ENCODE results near the gene MVB12B. TPM values are rescaled to one million over a fixed set of nuclear protein-coding genes. Genes with fewer than 3 reads are reported as not detected.

MVB12B gene
- total RNA-seq, 1 experiment from 2014 or later, result 5.7 TPM

DNA sequence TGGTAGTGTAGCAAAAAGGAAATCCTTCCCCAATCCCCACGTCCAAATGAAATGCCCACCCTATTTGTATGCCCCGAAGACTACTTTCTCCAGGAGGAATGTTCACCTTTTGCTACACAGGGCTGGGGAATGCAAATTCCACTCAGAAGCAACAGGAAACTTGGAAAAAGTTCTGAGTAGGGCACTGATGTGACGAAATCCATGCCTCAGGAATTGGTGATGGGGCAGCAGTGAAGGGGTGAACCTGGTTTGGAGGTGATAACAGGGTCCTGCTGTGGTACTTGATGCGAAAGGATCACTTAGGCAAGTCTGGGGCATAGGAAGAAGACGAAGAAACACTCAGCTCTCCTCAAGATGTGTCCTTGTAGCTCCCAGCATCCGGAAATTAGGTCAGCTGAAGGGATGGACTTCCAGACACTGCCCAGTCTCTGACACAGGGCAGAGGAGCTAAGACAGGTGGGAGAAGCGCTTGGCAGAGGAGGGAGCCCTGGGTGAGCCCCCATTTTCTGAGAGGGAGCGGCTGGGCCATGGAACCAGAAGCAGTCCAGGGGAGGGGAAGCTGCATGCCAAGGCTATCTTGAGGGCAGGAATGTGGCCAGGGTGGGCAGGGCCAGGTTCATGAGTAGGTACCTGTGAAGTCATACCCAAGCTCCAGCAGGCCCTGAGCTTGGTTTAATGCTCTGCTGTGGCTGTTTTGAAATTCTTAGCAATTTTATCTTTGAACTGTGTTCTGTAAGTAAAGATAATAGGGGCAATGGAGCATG is 22.2 kb upstream of the MVB12B start (continued):
- TF ChIP-seq, protein P1, sequence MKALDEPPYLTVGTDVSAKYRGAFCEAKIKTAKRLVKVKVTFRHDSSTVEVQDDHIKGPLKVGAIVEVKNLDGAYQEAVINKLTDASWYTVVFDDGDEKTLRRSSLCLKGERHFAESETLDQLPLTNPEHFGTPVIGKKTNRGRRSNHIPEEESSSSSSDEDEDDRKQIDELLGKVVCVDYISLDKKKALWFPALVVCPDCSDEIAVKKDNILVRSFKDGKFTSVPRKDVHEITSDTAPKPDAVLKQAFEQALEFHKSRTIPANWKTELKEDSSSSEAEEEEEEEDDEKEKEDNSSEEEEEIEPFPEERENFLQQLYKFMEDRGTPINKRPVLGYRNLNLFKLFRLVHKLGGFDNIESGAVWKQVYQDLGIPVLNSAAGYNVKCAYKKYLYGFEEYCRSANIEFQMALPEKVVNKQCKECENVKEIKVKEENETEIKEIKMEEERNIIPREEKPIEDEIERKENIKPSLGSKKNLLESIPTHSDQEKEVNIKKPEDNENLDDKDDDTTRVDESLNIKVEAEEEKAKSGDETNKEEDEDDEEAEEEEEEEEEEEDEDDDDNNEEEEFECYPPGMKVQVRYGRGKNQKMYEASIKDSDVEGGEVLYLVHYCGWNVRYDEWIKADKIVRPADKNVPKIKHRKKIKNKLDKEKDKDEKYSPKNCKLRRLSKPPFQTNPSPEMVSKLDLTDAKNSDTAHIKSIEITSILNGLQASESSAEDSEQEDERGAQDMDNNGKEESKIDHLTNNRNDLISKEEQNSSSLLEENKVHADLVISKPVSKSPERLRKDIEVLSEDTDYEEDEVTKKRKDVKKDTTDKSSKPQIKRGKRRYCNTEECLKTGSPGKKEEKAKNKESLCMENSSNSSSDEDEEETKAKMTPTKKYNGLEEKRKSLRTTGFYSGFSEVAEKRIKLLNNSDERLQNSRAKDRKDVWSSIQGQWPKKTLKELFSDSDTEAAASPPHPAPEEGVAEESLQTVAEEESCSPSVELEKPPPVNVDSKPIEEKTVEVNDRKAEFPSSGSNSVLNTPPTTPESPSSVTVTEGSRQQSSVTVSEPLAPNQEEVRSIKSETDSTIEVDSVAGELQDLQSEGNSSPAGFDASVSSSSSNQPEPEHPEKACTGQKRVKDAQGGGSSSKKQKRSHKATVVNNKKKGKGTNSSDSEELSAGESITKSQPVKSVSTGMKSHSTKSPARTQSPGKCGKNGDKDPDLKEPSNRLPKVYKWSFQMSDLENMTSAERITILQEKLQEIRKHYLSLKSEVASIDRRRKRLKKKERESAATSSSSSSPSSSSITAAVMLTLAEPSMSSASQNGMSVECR (CRISPR knock-in tag; IDR thresholded peaks at IDR 0.05; ENCODE audit: borderline replicate concordance), result no peak
- TF ChIP-seq HMGA2 (CRISPR knock-in tag; IDR thresholded peaks at IDR 0.05) (no peak), ZBTB21 (CRISPR knock-in tag; IDR thresholded peaks at IDR 0.05; ENCODE audit: borderline replicate concordance) (no peak), MXD4 (CRISPR knock-in tag; IDR thresholded peaks at IDR 0.05; ENCODE audit: borderline replicate concordance) (no peak), NR1H2 (CRISPR knock-in tag; IDR thresholded peaks at IDR 0.05) (no peak), RORB (CRISPR knock-in tag; IDR thresholded peaks at IDR 0.05) (no peak), MYBL2 (CRISPR knock-in tag; IDR thresholded peaks at IDR 0.05) (no peak), EMX1 (CRISPR knock-in tag; IDR thresholded peaks at IDR 0.05) (no peak)
- TF ChIP-seq, protein P2, sequence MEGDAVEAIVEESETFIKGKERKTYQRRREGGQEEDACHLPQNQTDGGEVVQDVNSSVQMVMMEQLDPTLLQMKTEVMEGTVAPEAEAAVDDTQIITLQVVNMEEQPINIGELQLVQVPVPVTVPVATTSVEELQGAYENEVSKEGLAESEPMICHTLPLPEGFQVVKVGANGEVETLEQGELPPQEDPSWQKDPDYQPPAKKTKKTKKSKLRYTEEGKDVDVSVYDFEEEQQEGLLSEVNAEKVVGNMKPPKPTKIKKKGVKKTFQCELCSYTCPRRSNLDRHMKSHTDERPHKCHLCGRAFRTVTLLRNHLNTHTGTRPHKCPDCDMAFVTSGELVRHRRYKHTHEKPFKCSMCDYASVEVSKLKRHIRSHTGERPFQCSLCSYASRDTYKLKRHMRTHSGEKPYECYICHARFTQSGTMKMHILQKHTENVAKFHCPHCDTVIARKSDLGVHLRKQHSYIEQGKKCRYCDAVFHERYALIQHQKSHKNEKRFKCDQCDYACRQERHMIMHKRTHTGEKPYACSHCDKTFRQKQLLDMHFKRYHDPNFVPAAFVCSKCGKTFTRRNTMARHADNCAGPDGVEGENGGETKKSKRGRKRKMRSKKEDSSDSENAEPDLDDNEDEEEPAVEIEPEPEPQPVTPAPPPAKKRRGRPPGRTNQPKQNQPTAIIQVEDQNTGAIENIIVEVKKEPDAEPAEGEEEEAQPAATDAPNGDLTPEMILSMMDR (IDR thresholded peaks at IDR 0.05), result no peak

DNA sequence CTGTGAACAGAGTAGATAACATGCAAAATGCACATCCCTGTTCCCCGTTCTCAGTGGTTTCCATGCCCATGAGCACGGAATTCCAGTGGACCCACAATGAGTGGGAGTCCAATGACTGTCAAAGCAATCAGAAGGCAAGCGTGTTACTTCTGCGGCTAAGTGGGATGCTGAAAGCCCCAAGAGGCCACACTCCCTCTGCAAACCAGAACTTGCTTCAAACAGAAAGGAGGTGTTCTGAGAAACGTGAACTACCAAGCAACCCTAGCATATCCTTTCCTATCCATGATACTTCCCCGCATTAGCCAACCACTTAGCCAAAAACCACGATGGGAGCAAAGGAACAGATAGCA is 21.7 kb upstream of the MVB12B start:
- H3K27ac Mint-ChIP-seq, result no peak overlapping the region
- no peak for DNase-seq (ENCODE audit: low spot score)
- ATAC-seq, result no peak
- TF ChIP-seq, protein P3, sequence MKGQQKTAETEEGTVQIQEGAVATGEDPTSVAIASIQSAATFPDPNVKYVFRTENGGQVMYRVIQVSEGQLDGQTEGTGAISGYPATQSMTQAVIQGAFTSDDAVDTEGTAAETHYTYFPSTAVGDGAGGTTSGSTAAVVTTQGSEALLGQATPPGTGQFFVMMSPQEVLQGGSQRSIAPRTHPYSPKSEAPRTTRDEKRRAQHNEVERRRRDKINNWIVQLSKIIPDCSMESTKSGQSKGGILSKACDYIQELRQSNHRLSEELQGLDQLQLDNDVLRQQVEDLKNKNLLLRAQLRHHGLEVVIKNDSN (CRISPR knock-in tag; IDR thresholded peaks at IDR 0.05), result no peak
- CTCF ChIA-PET, result interaction anchor here (0.7 to 4.1 kb wide), 5 partner anchors 11 to 186 kb away, joined by 3 to 19 read pairs (median 10); no protein-coding TSS in a partner anchor
- H3K36me3 Mint-ChIP-seq, result no peaks in the 10 kb centered on the region
- peaks cover 1% of the 10 kb centered on the region; the same call in 1 of the 2 replicates for H3K4me1 Mint-ChIP-seq
- no peaks in the 10 kb centered on the region for H3K27me3 Mint-ChIP-seq (ENCODE audit: low read depth)
- H3K9me3 Mint-ChIP-seq, result no peaks in the 10 kb centered on the region
- POLR2A ChIA-PET, result no interaction called here
- H3K4me3 Mint-ChIP-seq, result no peak overlapping the region

DNA sequence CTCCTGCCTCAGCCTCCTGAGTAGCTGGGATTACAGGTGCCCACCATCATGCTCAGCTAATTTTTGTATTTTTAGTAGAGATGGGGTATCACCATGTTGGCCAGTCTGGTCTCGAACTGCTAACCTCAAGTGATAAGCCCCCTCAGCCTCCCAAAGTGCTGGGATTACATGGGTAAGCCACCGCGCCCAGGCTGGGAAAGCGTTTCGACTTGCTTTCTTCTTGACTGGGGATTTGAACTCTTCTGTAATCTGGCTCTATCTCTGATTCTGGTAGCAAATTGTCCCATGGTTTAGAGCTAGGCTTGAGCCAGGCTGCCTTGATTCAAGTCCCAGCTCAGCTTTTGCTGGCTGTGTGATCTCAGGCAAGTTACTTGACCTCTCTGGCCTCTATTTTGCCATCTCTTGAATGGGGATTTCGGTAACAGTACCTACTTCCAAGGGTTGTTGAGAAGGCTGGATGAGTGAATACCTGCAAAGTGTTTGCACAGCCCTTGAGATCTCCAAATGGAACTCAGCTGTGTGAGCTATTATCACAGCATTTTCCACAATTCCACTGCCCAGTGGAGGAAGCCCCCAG is 20.5 kb upstream of the MVB12B start:
- Mint-ChIP-seq H3K27me3 (ENCODE audit: low read depth) (no peaks in the 10 kb centered on the region), H3K36me3 (no peaks in the 10 kb centered on the region), H3K4me3 (no peak overlapping the region), H3K9me3 (no peaks in the 10 kb centered on the region), H3K4me1 (peaks cover 2% of the 10 kb centered on the region; the same call in 1 of the 2 replicates), H3K27ac (no peak overlapping the region)
- ATAC-seq (no peak), DNase-seq (ENCODE audit: low spot score) (no peak)
- CTCF ChIA-PET, result interaction anchor here (0.6 kb wide), 1 partner anchor 997 kb away, joined by 3 read pairs; no protein-coding TSS in a partner anchor
- POLR2A ChIA-PET, result no interaction called here
- no peak for TF ChIP-seq TEAD1 (CRISPR knock-in tag; IDR thresholded peaks at IDR 0.05)
- no peak for TF ChIP-seq OVOL2 (CRISPR knock-in tag; IDR thresholded peaks at IDR 0.05; ENCODE audit: borderline replicate concordance)
- TF ChIP-seq HMGA2 (CRISPR knock-in tag; IDR thresholded peaks at IDR 0.05), result no peak
- no peak for TF ChIP-seq ZNF121 (CRISPR knock-in tag; IDR thresholded peaks at IDR 0.05)
- TF ChIP-seq ZNF317 (CRISPR knock-in tag; IDR thresholded peaks at IDR 0.05; ENCODE audit: borderline replicate concordance, low read depth), result no peak
- TF ChIP-seq, protein P4, sequence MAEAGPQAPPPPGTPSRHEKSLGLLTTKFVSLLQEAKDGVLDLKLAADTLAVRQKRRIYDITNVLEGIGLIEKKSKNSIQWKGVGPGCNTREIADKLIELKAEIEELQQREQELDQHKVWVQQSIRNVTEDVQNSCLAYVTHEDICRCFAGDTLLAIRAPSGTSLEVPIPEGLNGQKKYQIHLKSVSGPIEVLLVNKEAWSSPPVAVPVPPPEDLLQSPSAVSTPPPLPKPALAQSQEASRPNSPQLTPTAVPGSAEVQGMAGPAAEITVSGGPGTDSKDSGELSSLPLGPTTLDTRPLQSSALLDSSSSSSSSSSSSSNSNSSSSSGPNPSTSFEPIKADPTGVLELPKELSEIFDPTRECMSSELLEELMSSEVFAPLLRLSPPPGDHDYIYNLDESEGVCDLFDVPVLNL (CRISPR knock-in tag; IDR thresholded peaks at IDR 0.05; ENCODE audit: borderline replicate concordance, low read depth), result no peak
- no peak for TF ChIP-seq ZNF232 (CRISPR knock-in tag; IDR thresholded peaks at IDR 0.05)
- no peak for TF ChIP-seq SP1 (CRISPR knock-in tag; conservative IDR thresholded peaks at IDR 0.05)
- TF ChIP-seq, protein P5, sequence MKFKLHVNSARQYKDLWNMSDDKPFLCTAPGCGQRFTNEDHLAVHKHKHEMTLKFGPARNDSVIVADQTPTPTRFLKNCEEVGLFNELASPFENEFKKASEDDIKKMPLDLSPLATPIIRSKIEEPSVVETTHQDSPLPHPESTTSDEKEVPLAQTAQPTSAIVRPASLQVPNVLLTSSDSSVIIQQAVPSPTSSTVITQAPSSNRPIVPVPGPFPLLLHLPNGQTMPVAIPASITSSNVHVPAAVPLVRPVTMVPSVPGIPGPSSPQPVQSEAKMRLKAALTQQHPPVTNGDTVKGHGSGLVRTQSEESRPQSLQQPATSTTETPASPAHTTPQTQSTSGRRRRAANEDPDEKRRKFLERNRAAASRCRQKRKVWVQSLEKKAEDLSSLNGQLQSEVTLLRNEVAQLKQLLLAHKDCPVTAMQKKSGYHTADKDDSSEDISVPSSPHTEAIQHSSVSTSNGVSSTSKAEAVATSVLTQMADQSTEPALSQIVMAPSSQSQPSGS (CRISPR knock-in tag; IDR thresholded peaks at IDR 0.05; ENCODE audit: borderline replicate concordance, low read depth), result no peak
- TF ChIP-seq NR2C2 (CRISPR knock-in tag; IDR thresholded peaks at IDR 0.05), result no peak
- no peak for TF ChIP-seq TCF7 (CRISPR knock-in tag; IDR thresholded peaks at IDR 0.05; ENCODE audit: low read depth)
- TF ChIP-seq CREB1 (CRISPR knock-in tag; IDR thresholded peaks at IDR 0.05), result no peak
- no peak for TF ChIP-seq ATF1 (CRISPR knock-in tag; IDR thresholded peaks at IDR 0.05)
- no peak for TF ChIP-seq ELF4 (CRISPR knock-in tag; IDR thresholded peaks at IDR 0.05; ENCODE audit: low read depth)
- TF ChIP-seq JUN (CRISPR knock-in tag; IDR thresholded peaks at IDR 0.05), result no peak

Measured in WTC11 (cell line).